BJ (cell line): ENCODE results near the gene TMC6. TPM values are rescaled to one million over a fixed set of nuclear protein-coding genes. Genes with fewer than 3 reads are reported as not detected.

Experiments used
- CTCF ChIA-PET: fragments of 350-600 bp; formaldehyde crosslinking; extraction: SDS; loops from one replicate; lab custom pipeline; 2021; ENCODE audit warnings: antibody characterized with exemption, inconsistent platforms; lab: Yijun Ruan, JAX
- POLR2A ChIA-PET: fragments of 300-600 bp; sonication (Branson Sonifier 250); formaldehyde crosslinking; extraction: SDS; loops from one replicate; lab custom pipeline; 2021; ENCODE audit warnings: antibody characterized with exemption; lab: Charles Lee
- DNase-seq: peaks from one replicate; pipeline ENCODE4 v3.0.0-alpha.2; 2011; ENCODE audit warnings: low read depth
- H3K27me3 ChIP-seq: 2 replicates; pipeline ENCODE4 v1.6.0; 2011; ENCODE audit warnings: low read length; ENCODE audit not compliant: control insufficient read depth, insufficient read depth
- H3K36me3 ChIP-seq: 2 replicates; pipeline ENCODE4 v1.5.1; 2011; ENCODE audit warnings: low read length; ENCODE audit not compliant: control insufficient read depth, insufficient read depth
- H3K4me3 ChIP-seq: 2 replicates; pipeline ENCODE4 v1.5.1; 2011; ENCODE audit warnings: low read depth, mild to moderate bottlenecking, control low read depth, low read length
- CTCF ChIP-seq: IDR thresholded peaks from 2 replicates; pipeline ENCODE4 v1.5.1; 2011; ENCODE audit warnings: low read depth, mild to moderate bottlenecking, control low read depth, inconsistent platforms, low read length, moderate library complexity; ENCODE audit not compliant: insufficient read depth
- polyA plus RNA-seq: library from polyadenylated mRNA; depleted of rRNA; stranded (reverse); fragments of >200 nt; gene quantifications from 2 replicates; pipeline ENCODE4 v1.2.3, GENCODE V29; 2011

Gene TMC6
- polyA plus RNA-seq, 1 experiment, result 0.26 TPM

GRCh38 chr17:78129351-78130089 lies 965 bp upstream of the TMC6 start:
- ChIA-PET POLR2A (no interaction called here), CTCF (interaction anchor here (1.3 to 1.5 kb wide), 2 partner anchors 9 to 45 kb away, joined by 3 to 6 read pairs; no protein-coding TSS in a partner anchor)
- Histone ChIP-seq H3K4me3 (no peak overlapping the region), H3K36me3 (no peaks in the 10 kb centered on the region), H3K27me3 (peaks cover 16% of the 10 kb centered on the region)
- no peak for TF ChIP-seq CTCF
- DNase-seq, result no peak

- peak overlapping the region; percentile 42 for H3K4me3 ChIP-seq
- CTCF ChIA-PET, result interaction anchor here (0.7 to 1.8 kb wide), 5 partner anchors 11 to 123 kb away, joined by 3 to 4 read pairs (median 3); no protein-coding TSS in a partner anchor
- no peak for DNase-seq
- TF ChIP-seq CTCF, result no peak
- H3K27me3 ChIP-seq, result peaks cover 13% of the 10 kb centered on the region
- POLR2A ChIA-PET, result interaction anchor here (0.6 kb wide), 1 partner anchor 43 kb away, joined by 9 read pairs; no protein-coding TSS in a partner anchor
- H3K36me3 ChIP-seq, result no peaks in the 10 kb centered on the region
Observed at GRCh38 chr17:78127888-78128550, 536 bp downstream of the TMC6 start.

GRCh38 chr17:78127239-78127887 lies 1.2 kb downstream of the TMC6 start:
- peaks cover 11% of the 10 kb centered on the region for H3K27me3 ChIP-seq
- DNase-seq, result no peak
- no peaks in the 10 kb centered on the region for H3K36me3 ChIP-seq
- no peak overlapping the region for H3K4me3 ChIP-seq
- TF ChIP-seq CTCF, result no peak
- CTCF ChIA-PET, result interaction anchor here (1.0 to 1.8 kb wide), 4 partner anchors 11 to 124 kb away, joined by 3 to 4 read pairs (median 3); no protein-coding TSS in a partner anchor
- POLR2A ChIA-PET, result no interaction called here

GRCh38 chr17:78126895-78127238 lies 1.7 kb downstream of the TMC6 start:
- POLR2A ChIA-PET, result no interaction called here
- Histone ChIP-seq H3K27me3 (peaks cover 10% of the 10 kb centered on the region), H3K4me3 (no peak overlapping the region), H3K36me3 (no peaks in the 10 kb centered on the region)
- no peak for TF ChIP-seq CTCF
- no peak for DNase-seq
- CTCF ChIA-PET, result interaction anchor here (1.4 to 1.8 kb wide), 2 partner anchors 12 to 14 kb away, joined by 3 to 4 read pairs; no protein-coding TSS in a partner anchor
